ENCODE data around the gene FLRT1.

Gene FLRT1

GRCh38 chr11:64060861-64061444 lies 25.2 kb downstream of the FLRT1 start:
- H3K27me3 ChIP-seq (ENCODE audit: insufficient read depth, poor library complexity, severe bottlenecking): no peaks in the 10 kb centered on the region
- no peak overlapping the region for H3K4me3 ChIP-seq (replicated peaks; ENCODE audit: insufficient read depth, low read length)
- no peak overlapping the region for H3K27ac ChIP-seq (replicated peaks)
- no peak for TF ChIP-seq REST (IDR thresholded peaks at IDR 0.05; ENCODE audit: insufficient replicate concordance, low read depth)
- DNase-seq (ENCODE audit: low read depth in 1 of 2, low spot score in 1 of 2): no peak

- H3K27ac ChIP-seq (replicated peaks): no peak overlapping the region
- no peak for TF ChIP-seq POLR2AphosphoS5 (IDR thresholded peaks at IDR 0.05; ENCODE audit: low read depth)
- TF ChIP-seq REST (IDR thresholded peaks at IDR 0.05; ENCODE audit: insufficient replicate concordance, low read depth): no peak
- no peak for TF ChIP-seq SPI1 (IDR thresholded peaks at IDR 0.05; ENCODE audit: borderline replicate concordance, low read depth)
- no peak for TF ChIP-seq GABPA (IDR thresholded peaks at IDR 0.05; ENCODE audit: low read depth)
- TF ChIP-seq CTCF (IDR thresholded peaks at IDR 0.05; ENCODE audit: insufficient read depth, low read length): no peak
- no peaks in the 10 kb centered on the region for H3K27me3 ChIP-seq (ENCODE audit: insufficient read depth, poor library complexity, severe bottlenecking)
- H3K4me3 ChIP-seq (replicated peaks; ENCODE audit: insufficient read depth, low read length): no peak overlapping the region
- DNase-seq (ENCODE audit: low read depth in 1 of 2, low spot score in 1 of 2): no peak
Measured at GRCh38 chr11:64062185-64063039, 26.7 kb downstream of the FLRT1 start.

GRCh38 chr11:64063777-64064176 lies 28.0 kb downstream of the FLRT1 start:
- no peak for TF ChIP-seq REST (IDR thresholded peaks at IDR 0.05; ENCODE audit: insufficient replicate concordance, low read depth)
- no peak for TF ChIP-seq SPI1 (IDR thresholded peaks at IDR 0.05; ENCODE audit: borderline replicate concordance, low read depth)
- no peak for TF ChIP-seq POLR2AphosphoS5 (IDR thresholded peaks at IDR 0.05; ENCODE audit: low read depth)
- TF ChIP-seq GABPA (IDR thresholded peaks at IDR 0.05; ENCODE audit: low read depth): no peak
- TF ChIP-seq CTCF (IDR thresholded peaks at IDR 0.05; ENCODE audit: insufficient read depth, low read length): no peak
- H3K27me3 ChIP-seq (ENCODE audit: insufficient read depth, poor library complexity, severe bottlenecking): no peaks in the 10 kb centered on the region
- no peak overlapping the region for H3K4me3 ChIP-seq (replicated peaks; ENCODE audit: insufficient read depth, low read length)
- no peak for DNase-seq (ENCODE audit: low read depth in 1 of 2, low spot score in 1 of 2)
- H3K27ac ChIP-seq (replicated peaks): no peak overlapping the region
